HEK293 (cell line): Measurements from ENCODE around the gene EHMT1.

Experiments
- BCL11B ChIP-seq: fragments of 450-650 bp; formaldehyde crosslinking; IDR thresholded peaks from 2 replicates; pipeline ENCODE4 v1.5.1; 2016; ENCODE audit warnings: low read depth, missing biosample characterization, missing genetic modification characterization
- GLIS1 ChIP-seq: fragments of 450-650 bp; formaldehyde crosslinking; IDR thresholded peaks from 2 replicates; pipeline ENCODE4 v1.5.1; 2016; ENCODE audit warnings: missing biosample characterization, missing genetic modification characterization
- MYNN ChIP-seq: fragments of 450-650 bp; formaldehyde crosslinking; IDR thresholded peaks from 2 replicates; pipeline ENCODE4 v1.5.1; 2016; ENCODE audit warnings: missing biosample characterization, missing genetic modification characterization, borderline replicate concordance
- MZF1 ChIP-seq: fragments of 450-650 bp; formaldehyde crosslinking; IDR thresholded peaks from 2 replicates; pipeline ENCODE4 v1.5.1; 2017; ENCODE audit warnings: missing biosample characterization, missing genetic modification characterization, borderline replicate concordance
- REPIN1 ChIP-seq: fragments of 450-650 bp; formaldehyde crosslinking; IDR thresholded peaks from 2 replicates; pipeline ENCODE4 v1.5.1; 2017; ENCODE audit warnings: missing biosample characterization, missing genetic modification characterization, low read depth
- SALL2 ChIP-seq: fragments of 450-650 bp; formaldehyde crosslinking; IDR thresholded peaks from 2 replicates; pipeline ENCODE4 v1.5.0; 2017; ENCODE audit warnings: missing biosample characterization, mild to moderate bottlenecking, missing genetic modification characterization, borderline replicate concordance
- ZBTB21 ChIP-seq: fragments of 450-650 bp; formaldehyde crosslinking; IDR thresholded peaks from 2 replicates; pipeline ENCODE4 v1.5.1; 2017; ENCODE audit warnings: missing biosample characterization, missing genetic modification characterization
- ZFP37 ChIP-seq: fragments of 450-650 bp; formaldehyde crosslinking; IDR thresholded peaks from 2 replicates; pipeline ENCODE4 v1.5.1; 2016; ENCODE audit warnings: missing biosample characterization, missing genetic modification characterization
- ZNF10 ChIP-seq: fragments of 450-650 bp; formaldehyde crosslinking; IDR thresholded peaks from 2 replicates; pipeline ENCODE4 v1.5.1; 2017; ENCODE audit warnings: missing biosample characterization, missing genetic modification characterization
- ZNF133 ChIP-seq: fragments of 450-650 bp; formaldehyde crosslinking; IDR thresholded peaks from 2 replicates; pipeline ENCODE4 v1.5.1; 2016; ENCODE audit warnings: missing biosample characterization, missing genetic modification characterization
- ZNF146 ChIP-seq: fragments of 450-650 bp; formaldehyde crosslinking; IDR thresholded peaks from 2 replicates; pipeline ENCODE4 v1.5.1; 2016; ENCODE audit warnings: missing biosample characterization, missing genetic modification characterization
- ZNF157 ChIP-seq: fragments of 450-650 bp; formaldehyde crosslinking; IDR thresholded peaks from 2 replicates; pipeline ENCODE4 v1.5.1; 2016; ENCODE audit warnings: missing biosample characterization, missing genetic modification characterization
- ZNF223 ChIP-seq: fragments of 450-650 bp; formaldehyde crosslinking; IDR thresholded peaks from 2 replicates; pipeline ENCODE4 v1.5.1; 2016; ENCODE audit warnings: missing biosample characterization, missing genetic modification characterization
- ZNF274 ChIP-seq, 2 experiments: fragments of 200-500 bp in 1 of 2; fragments of 450-650 bp in 1 of 2; sonication (Bioruptor generic) in 1 of 2; formaldehyde crosslinking in 1 of 2; IDR thresholded peaks; 2 replicates each; pipeline versions ENCODE4 v1.5.1 to v1.6.1; 2014 to 2016; ENCODE audit warnings: borderline replicate concordance in 1 of 2, inconsistent platforms in 1 of 2, low read length in 1 of 2, missing biosample characterization in 1 of 2, missing genetic modification characterization in 1 of 2
- ZNF426 ChIP-seq: fragments of 450-650 bp; formaldehyde crosslinking; IDR thresholded peaks from 2 replicates; pipeline ENCODE4 v1.5.1; 2017; ENCODE audit warnings: missing biosample characterization, missing genetic modification characterization, mild to moderate bottlenecking, inconsistent platforms, moderate library complexity
- ZNF48 ChIP-seq: fragments of 450-650 bp; formaldehyde crosslinking; IDR thresholded peaks from 2 replicates; pipeline ENCODE4 v1.5.1; 2016; ENCODE audit warnings: missing biosample characterization, missing genetic modification characterization
- ZNF501 ChIP-seq: fragments of 450-650 bp; formaldehyde crosslinking; IDR thresholded peaks from 2 replicates; pipeline ENCODE4 v1.5.1; 2016; ENCODE audit warnings: missing biosample characterization, missing genetic modification characterization
- ZNF510 ChIP-seq: fragments of 450-650 bp; formaldehyde crosslinking; IDR thresholded peaks from 2 replicates; pipeline ENCODE4 v1.5.1; 2018; ENCODE audit warnings: mild to moderate bottlenecking, missing genetic modification characterization, missing biosample characterization; ENCODE audit not compliant: insufficient replicate concordance
- ZNF514 ChIP-seq: fragments of 450-650 bp; formaldehyde crosslinking; IDR thresholded peaks from 2 replicates; pipeline ENCODE4 v1.5.1; 2016; ENCODE audit warnings: missing biosample characterization, missing genetic modification characterization
- ZNF555 ChIP-seq: fragments of 450-650 bp; formaldehyde crosslinking; conservative IDR thresholded peaks from 2 replicates; pipeline ENCODE4 v1.5.1; 2017; ENCODE audit warnings: missing biosample characterization, mild to moderate bottlenecking, missing genetic modification characterization, inconsistent platforms
- ZNF654 ChIP-seq: fragments of 450-650 bp; formaldehyde crosslinking; IDR thresholded peaks from 2 replicates; pipeline ENCODE4 v1.5.1; 2016; ENCODE audit warnings: low read depth, missing biosample characterization, missing genetic modification characterization
- ZNF792 ChIP-seq: fragments of 450-650 bp; formaldehyde crosslinking; IDR thresholded peaks from 2 replicates; pipeline ENCODE4 v1.5.1; 2016; ENCODE audit warnings: missing biosample characterization, missing genetic modification characterization
- TF ChIP-seq, protein P1 (sequence below): fragments of 450-650 bp; formaldehyde crosslinking; IDR thresholded peaks from 2 replicates; pipeline ENCODE4 v1.5.1; 2016; ENCODE audit warnings: missing biosample characterization, missing genetic modification characterization, low read depth
- TF ChIP-seq, protein P2 (sequence below): fragments of 450-650 bp; formaldehyde crosslinking; IDR thresholded peaks from 2 replicates; pipeline ENCODE4 v1.5.1; 2017; ENCODE audit warnings: missing biosample characterization, missing genetic modification characterization
- TF ChIP-seq, protein P3 (sequence below): fragments of 450-650 bp; formaldehyde crosslinking; IDR thresholded peaks from 2 replicates; pipeline ENCODE4 v1.5.1; 2017; ENCODE audit warnings: missing biosample characterization, mild to moderate bottlenecking, missing genetic modification characterization, moderate library complexity
- TF ChIP-seq, protein P4 (sequence below): fragments of 450-650 bp; formaldehyde crosslinking; IDR thresholded peaks from 2 replicates; pipeline ENCODE4 v1.5.1; 2016; ENCODE audit warnings: missing biosample characterization, missing genetic modification characterization
- TF ChIP-seq, protein P5 (sequence below): fragments of 450-650 bp; formaldehyde crosslinking; IDR thresholded peaks from 2 replicates; pipeline ENCODE4 v1.5.1; 2016; ENCODE audit warnings: missing biosample characterization, missing genetic modification characterization

EHMT1 gene

DNA sequence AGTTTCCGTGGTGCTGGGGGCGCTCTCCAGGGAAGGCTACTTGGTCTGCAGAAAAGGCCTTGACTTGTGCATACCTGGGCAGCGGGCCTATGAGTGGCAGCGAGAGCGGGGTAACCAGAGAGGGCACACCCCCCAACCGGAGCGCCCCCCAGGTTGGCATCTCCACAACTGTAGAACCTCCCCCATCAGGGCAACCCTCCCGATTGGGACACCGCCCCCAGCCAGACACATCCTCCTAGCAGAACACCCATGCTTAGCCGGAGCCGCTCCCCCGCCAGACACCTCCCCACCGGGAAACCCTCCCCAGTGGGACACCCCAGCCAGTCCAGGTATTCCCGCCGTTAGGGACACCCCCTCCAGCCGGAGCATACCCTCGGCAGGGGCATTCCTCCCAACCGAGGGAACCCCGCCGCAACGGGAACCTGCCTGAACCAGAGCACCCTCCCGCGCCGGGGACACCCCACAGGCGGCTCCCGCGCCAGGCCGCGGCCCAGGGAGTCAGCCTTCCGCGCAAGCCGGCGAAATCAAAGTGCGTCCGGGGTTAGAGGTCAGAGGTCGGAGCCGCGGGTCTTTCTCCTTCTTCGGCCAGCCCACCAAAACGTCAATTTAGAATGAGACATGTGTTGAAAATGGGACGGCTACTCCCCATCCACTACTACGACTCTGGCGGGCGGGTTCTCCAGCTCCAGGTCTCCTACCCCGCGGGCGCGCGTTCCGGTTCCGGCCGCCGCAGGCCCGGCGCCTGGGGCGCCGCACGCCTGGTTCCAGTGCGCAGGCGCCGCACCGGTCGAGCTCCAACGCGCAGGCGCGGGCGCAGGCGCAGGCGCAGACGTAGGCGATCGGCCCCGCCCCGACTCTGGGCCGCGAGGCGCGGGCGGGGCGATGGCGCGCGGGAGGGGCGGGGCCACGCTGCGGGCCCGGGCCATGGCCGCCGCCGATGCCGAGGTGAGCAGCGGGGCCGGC, at the start of gene EHMT1 (continued):
- no peak for TF ChIP-seq ZNF274 (IDR thresholded peaks at IDR 0.05; ENCODE audit: low read length)
- no peak for TF ChIP-seq ZNF274 (tag by site-specific recombination; IDR thresholded peaks at IDR 0.05; ENCODE audit: borderline replicate concordance)
- TF ChIP-seq ZNF223 (tag by site-specific recombination): no peak
- TF ChIP-seq, protein P1, sequence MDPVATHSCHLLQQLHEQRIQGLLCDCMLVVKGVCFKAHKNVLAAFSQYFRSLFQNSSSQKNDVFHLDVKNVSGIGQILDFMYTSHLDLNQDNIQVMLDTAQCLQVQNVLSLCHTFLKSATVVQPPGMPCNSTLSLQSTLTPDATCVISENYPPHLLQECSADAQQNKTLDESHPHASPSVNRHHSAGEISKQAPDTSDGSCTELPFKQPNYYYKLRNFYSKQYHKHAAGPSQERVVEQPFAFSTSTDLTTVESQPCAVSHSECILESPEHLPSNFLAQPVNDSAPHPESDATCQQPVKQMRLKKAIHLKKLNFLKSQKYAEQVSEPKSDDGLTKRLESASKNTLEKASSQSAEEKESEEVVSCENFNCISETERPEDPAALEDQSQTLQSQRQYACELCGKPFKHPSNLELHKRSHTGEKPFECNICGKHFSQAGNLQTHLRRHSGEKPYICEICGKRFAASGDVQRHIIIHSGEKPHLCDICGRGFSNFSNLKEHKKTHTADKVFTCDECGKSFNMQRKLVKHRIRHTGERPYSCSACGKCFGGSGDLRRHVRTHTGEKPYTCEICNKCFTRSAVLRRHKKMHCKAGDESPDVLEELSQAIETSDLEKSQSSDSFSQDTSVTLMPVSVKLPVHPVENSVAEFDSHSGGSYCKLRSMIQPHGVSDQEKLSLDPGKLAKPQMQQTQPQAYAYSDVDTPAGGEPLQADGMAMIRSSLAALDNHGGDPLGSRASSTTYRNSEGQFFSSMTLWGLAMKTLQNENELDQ (tag by site-specific recombination): no peak
- TF ChIP-seq ZNF133 (tag by site-specific recombination): no peak
- TF ChIP-seq, protein P2, sequence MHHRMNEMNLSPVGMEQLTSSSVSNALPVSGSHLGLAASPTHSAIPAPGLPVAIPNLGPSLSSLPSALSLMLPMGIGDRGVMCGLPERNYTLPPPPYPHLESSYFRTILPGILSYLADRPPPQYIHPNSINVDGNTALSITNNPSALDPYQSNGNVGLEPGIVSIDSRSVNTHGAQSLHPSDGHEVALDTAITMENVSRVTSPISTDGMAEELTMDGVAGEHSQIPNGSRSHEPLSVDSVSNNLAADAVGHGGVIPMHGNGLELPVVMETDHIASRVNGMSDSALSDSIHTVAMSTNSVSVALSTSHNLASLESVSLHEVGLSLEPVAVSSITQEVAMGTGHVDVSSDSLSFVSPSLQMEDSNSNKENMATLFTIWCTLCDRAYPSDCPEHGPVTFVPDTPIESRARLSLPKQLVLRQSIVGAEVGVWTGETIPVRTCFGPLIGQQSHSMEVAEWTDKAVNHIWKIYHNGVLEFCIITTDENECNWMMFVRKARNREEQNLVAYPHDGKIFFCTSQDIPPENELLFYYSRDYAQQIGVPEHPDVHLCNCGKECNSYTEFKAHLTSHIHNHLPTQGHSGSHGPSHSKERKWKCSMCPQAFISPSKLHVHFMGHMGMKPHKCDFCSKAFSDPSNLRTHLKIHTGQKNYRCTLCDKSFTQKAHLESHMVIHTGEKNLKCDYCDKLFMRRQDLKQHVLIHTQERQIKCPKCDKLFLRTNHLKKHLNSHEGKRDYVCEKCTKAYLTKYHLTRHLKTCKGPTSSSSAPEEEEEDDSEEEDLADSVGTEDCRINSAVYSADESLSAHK (tag by site-specific recombination): no peak; the same call in 1 of the 2 replicates
- TF ChIP-seq, protein P3, sequence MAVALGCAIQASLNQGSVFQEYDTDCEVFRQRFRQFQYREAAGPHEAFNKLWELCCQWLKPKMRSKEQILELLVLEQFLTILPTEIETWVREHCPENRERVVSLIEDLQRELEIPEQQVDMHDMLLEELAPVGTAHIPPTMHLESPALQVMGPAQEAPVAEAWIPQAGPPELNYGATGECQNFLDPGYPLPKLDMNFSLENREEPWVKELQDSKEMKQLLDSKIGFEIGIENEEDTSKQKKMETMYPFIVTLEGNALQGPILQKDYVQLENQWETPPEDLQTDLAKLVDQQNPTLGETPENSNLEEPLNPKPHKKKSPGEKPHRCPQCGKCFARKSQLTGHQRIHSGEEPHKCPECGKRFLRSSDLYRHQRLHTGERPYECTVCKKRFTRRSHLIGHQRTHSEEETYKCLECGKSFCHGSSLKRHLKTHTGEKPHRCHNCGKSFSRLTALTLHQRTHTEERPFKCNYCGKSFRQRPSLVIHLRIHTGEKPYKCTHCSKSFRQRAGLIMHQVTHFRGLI (tag by site-specific recombination): peak; percentile 45; the same call in 1 of the 2 replicates
- no peak for TF ChIP-seq ZNF48 (tag by site-specific recombination)
- no peak for TF ChIP-seq MZF1
- no peak for TF ChIP-seq ZNF654 (tag by site-specific recombination)
- TF ChIP-seq ZNF10 (tag by site-specific recombination): no peak
- TF ChIP-seq REPIN1 (tag by site-specific recombination): no peak
- TF ChIP-seq ZNF510 (tag by site-specific recombination): no peak
- TF ChIP-seq ZNF555 (tag by site-specific recombination): no peak
- peak; percentile 96 for TF ChIP-seq BCL11B (tag by site-specific recombination)
- TF ChIP-seq ZNF514 (tag by site-specific recombination): no peak
- peak; percentile 86 for TF ChIP-seq ZNF501 (tag by site-specific recombination)
- TF ChIP-seq, protein P4, sequence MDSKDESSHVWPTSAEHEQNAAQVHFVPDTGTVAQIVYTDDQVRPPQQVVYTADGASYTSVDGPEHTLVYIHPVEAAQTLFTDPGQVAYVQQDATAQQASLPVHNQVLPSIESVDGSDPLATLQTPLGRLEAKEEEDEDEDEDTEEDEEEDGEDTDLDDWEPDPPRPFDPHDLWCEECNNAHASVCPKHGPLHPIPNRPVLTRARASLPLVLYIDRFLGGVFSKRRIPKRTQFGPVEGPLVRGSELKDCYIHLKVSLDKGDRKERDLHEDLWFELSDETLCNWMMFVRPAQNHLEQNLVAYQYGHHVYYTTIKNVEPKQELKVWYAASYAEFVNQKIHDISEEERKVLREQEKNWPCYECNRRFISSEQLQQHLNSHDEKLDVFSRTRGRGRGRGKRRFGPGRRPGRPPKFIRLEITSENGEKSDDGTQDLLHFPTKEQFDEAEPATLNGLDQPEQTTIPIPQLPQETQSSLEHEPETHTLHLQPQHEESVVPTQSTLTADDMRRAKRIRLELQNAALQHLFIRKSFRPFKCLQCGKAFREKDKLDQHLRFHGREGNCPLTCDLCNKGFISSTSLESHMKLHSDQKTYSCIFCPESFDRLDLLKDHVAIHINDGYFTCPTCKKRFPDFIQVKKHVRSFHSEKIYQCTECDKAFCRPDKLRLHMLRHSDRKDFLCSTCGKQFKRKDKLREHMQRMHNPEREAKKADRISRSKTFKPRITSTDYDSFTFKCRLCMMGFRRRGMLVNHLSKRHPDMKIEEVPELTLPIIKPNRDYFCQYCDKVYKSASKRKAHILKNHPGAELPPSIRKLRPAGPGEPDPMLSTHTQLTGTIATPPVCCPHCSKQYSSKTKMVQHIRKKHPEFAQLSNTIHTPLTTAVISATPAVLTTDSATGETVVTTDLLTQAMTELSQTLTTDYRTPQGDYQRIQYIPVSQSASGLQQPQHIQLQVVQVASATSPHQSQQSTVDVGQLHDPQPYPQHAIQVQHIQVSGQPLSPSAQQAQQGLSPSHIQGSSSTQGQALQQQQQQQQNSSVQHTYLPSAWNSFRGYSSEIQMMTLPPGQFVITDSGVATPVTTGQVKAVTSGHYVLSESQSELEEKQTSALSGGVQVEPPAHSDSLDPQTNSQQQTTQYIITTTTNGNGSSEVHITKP (tag by site-specific recombination): peak; percentile 23
- no peak for TF ChIP-seq SALL2 (tag by site-specific recombination)
- TF ChIP-seq ZNF146 (tag by site-specific recombination): 0 out of 2 replicates have a peak, but pooled peaks have one; percentile 3
- no peak for TF ChIP-seq ZBTB21
- no peak for TF ChIP-seq ZNF792
- TF ChIP-seq ZNF157 (tag by site-specific recombination): no peak
- TF ChIP-seq GLIS1 (tag by site-specific recombination): peak; percentile 72
- TF ChIP-seq ZFP37 (tag by site-specific recombination): peak; percentile 62; the same call in 1 of the 2 replicates
- no peak for TF ChIP-seq MYNN (tag by site-specific recombination)
- TF ChIP-seq, protein P5, sequence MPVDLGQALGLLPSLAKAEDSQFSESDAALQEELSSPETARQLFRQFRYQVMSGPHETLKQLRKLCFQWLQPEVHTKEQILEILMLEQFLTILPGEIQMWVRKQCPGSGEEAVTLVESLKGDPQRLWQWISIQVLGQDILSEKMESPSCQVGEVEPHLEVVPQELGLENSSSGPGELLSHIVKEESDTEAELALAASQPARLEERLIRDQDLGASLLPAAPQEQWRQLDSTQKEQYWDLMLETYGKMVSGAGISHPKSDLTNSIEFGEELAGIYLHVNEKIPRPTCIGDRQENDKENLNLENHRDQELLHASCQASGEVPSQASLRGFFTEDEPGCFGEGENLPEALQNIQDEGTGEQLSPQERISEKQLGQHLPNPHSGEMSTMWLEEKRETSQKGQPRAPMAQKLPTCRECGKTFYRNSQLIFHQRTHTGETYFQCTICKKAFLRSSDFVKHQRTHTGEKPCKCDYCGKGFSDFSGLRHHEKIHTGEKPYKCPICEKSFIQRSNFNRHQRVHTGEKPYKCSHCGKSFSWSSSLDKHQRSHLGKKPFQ: no peak
- TF ChIP-seq ZNF426 (tag by site-specific recombination): no peak
